Liver (tissue), 9 donors: ENCODE data around the gene MYL6. TPM values are rescaled to one million over a fixed set of nuclear protein-coding genes. Genes with fewer than 3 reads are reported as not detected.

ENCODE experiments used
- DNase-seq: peaks from one replicate; pipeline ENCODE4 v3.0.0-alpha.2; 2017; ENCODE audit warnings: low spot score
- H3K27ac ChIP-seq, 2 donors: one replicate each; pipeline ENCODE4 v1.7.0; 2013; ENCODE audit warnings: inconsistent platforms in 2 of 2, low read length in 2 of 2, control low read depth in 1 of 2, low read depth in 1 of 2, mild to moderate bottlenecking in 1 of 2
- H3K27me3 ChIP-seq, 4 donors: one replicate each; pipeline versions ENCODE4 v1.6.1 to v1.7.0; 2013; ENCODE audit warnings: low read length in 3 of 4, inconsistent platforms in 1 of 4, mild to moderate bottlenecking in 1 of 4, moderate library complexity in 1 of 4; ENCODE audit not compliant: control insufficient read depth in 4 of 4, insufficient read depth in 4 of 4
- H3K36me3 ChIP-seq, 4 donors: one replicate each; pipeline versions ENCODE4 v1.6.1 to v1.7.0; 2013; ENCODE audit warnings: low read length in 3 of 4, mild to moderate bottlenecking in 3 of 4, low read depth in 1 of 4, moderate library complexity in 1 of 4; ENCODE audit not compliant: control insufficient read depth in 4 of 4, insufficient read depth in 3 of 4
- H3K4me1 ChIP-seq, 4 donors: one replicate each; pipeline versions ENCODE4 v1.6.1 to v1.7.0; 2013; ENCODE audit warnings: low read length in 3 of 4, mild to moderate bottlenecking in 3 of 4, moderate library complexity in 1 of 4; ENCODE audit not compliant: control insufficient read depth in 4 of 4, insufficient read depth in 4 of 4
- H3K4me3 ChIP-seq, 3 donors: one replicate each; pipeline versions ENCODE4 v1.6.1 to v1.7.0; 2013; ENCODE audit warnings: low read length in 3 of 3, control low read depth in 1 of 3, low read depth in 1 of 3, mild to moderate bottlenecking in 1 of 3
- H3K9ac ChIP-seq, 2 donors: one replicate each; pipeline ENCODE4 v1.7.0; 2013; ENCODE audit warnings: low read length in 2 of 2, mild to moderate bottlenecking in 2 of 2, moderate library complexity in 2 of 2, control low read depth in 1 of 2, low read depth in 1 of 2
- H3K9me3 ChIP-seq, 4 donors: one replicate each; pipeline versions ENCODE4 v1.6.1 to v1.7.0; 2013; ENCODE audit warnings: low read length in 3 of 4; ENCODE audit not compliant: control insufficient read depth in 4 of 4
- CTCF ChIP-seq: fragments of 150-350 bp; IDR thresholded peaks from 2 replicates; pipeline ENCODE4 v1.5.1; 2017; ENCODE audit warnings: improper control_type of control experiment, low read depth, low read length; ENCODE audit not compliant: missing input control
- EGR1 ChIP-seq, 2 donors: IDR thresholded peaks; 2 replicates each; pipeline ENCODE4 v1.6.1; 2016 to 2018; ENCODE audit warnings: antibody characterized with exemption in 2 of 2, low read depth in 2 of 2
- FOXA1 ChIP-seq: IDR thresholded peaks from 2 replicates; pipeline ENCODE4 v1.6.1; 2016; ENCODE audit warnings: antibody characterized with exemption
- FOXA2 ChIP-seq: IDR thresholded peaks from 2 replicates; pipeline ENCODE4 v1.6.1; 2016; ENCODE audit warnings: antibody characterized with exemption
- GABPA ChIP-seq, 2 donors: IDR thresholded peaks in 1 of 2; conservative IDR thresholded peaks in 1 of 2; 2 replicates each; pipeline ENCODE4 v1.6.1; 2016; ENCODE audit warnings: antibody characterized with exemption in 2 of 2, mild to moderate bottlenecking in 1 of 2, moderate library complexity in 1 of 2
- HNF4A ChIP-seq, 2 donors: conservative IDR thresholded peaks; 2 replicates each; pipeline ENCODE4 v1.6.1; 2016; ENCODE audit warnings: antibody characterized with exemption in 2 of 2, mild to moderate bottlenecking in 2 of 2
- HNF4G ChIP-seq: IDR thresholded peaks from 2 replicates; pipeline ENCODE4 v1.6.1; 2016; ENCODE audit warnings: antibody characterized with exemption
- JUND ChIP-seq, 2 donors: IDR thresholded peaks; 2 replicates each; pipeline ENCODE4 v1.6.1; 2016; ENCODE audit warnings: antibody characterized with exemption in 2 of 2
- MAX ChIP-seq: IDR thresholded peaks from 2 replicates; pipeline ENCODE4 v1.6.1; 2016; ENCODE audit warnings: antibody characterized with exemption
- NR2F2 ChIP-seq: IDR thresholded peaks from 2 replicates; pipeline ENCODE4 v1.6.1; 2016; ENCODE audit warnings: antibody characterized with exemption
- RAD21 ChIP-seq, 2 donors: IDR thresholded peaks; 2 replicates each; pipeline ENCODE4 v1.6.1; 2016; ENCODE audit warnings: antibody characterized with exemption in 2 of 2, mild to moderate bottlenecking in 2 of 2
- REST ChIP-seq: IDR thresholded peaks from 2 replicates; pipeline ENCODE4 v1.6.1; 2016; ENCODE audit warnings: antibody characterized with exemption, mild to moderate bottlenecking
- RXRA ChIP-seq, 2 donors: IDR thresholded peaks; 2 replicates each; pipeline ENCODE4 v1.6.1; 2017 to 2018; ENCODE audit warnings: antibody characterized with exemption in 2 of 2, mild to moderate bottlenecking in 1 of 2
- SP1 ChIP-seq: IDR thresholded peaks from 2 replicates; pipeline ENCODE4 v1.6.1; 2018; ENCODE audit warnings: antibody characterized with exemption, mild to moderate bottlenecking
- TAF1 ChIP-seq: conservative IDR thresholded peaks from 2 replicates; pipeline ENCODE4 v1.6.1; 2016; ENCODE audit warnings: antibody characterized with exemption, mild to moderate bottlenecking
- YY1 ChIP-seq: IDR thresholded peaks from 2 replicates; pipeline ENCODE4 v1.6.1; 2016; ENCODE audit warnings: antibody characterized with exemption, mild to moderate bottlenecking
- ZBTB33 ChIP-seq: IDR thresholded peaks from 2 replicates; pipeline ENCODE4 v1.6.1; 2016; ENCODE audit warnings: antibody characterized with exemption
- WGBS: extraction: QIAGEN DNeasy Blood & Tissue Kit; methylation state at CpG from one replicate; pipeline ENCODE4 v1.1.7; 2013; 5-methylcytosine and 5-hydroxymethylcytosine counted together
- polyA plus RNA-seq, 2 donors: library from polyadenylated mRNA; stranded (reverse) in 1 of 2; unstranded in 1 of 2; fragments of 200-250 nt in 1 of 2; fragments of >200 nt in 1 of 2; fragmentation: Nextera tagmentation in 1 of 2; extraction: Ambion mirVana in 1 of 2; gene quantifications; one replicate each; pipeline versions ENCODE4 v1.2.1 to v1.2.3, GENCODE V29; 2013 to 2015
- total RNA-seq, 2 donors: library from RNA; depleted of rRNA; stranded (reverse); fragments of >200 nt; gene quantifications; one replicate each; pipeline ENCODE4 v1.2.3, GENCODE V29; 2014
- donor health status: healthy.
- donor health status: healthy.
- donor health status: healthy.
- donor health status: healthy.
- donor health status: healthy.

MYL6 gene
- total and polyA plus RNA-seq, 4 donors: 298 to 975 (median 624) TPM

GRCh38 chr12:56110571-56110970, 47.6 kb upstream of the MYL6 start (continued):
- no peak for TF ChIP-seq CTCF

GRCh38 chr12:56114084-56114483, 44.1 kb upstream of the MYL6 start:
- TF ChIP-seq RAD21 (IDR thresholded peaks at IDR 0.05) (no peak), FOXA1 (no peak), EGR1 (IDR thresholded peaks at IDR 0.05; ENCODE audit: low read depth in 2 of 2) (no peak), REST (no peak), NR2F2 (no peak), CTCF (no peak), ZBTB33 (no peak), HNF4A (conservative IDR thresholded peaks at IDR 0.05) (no peak), YY1 (no peak), FOXA2 (no peak), TAF1 (no peak), GABPA (IDR thresholded peaks at IDR 0.05 in 1 of 2, conservative IDR thresholded peaks at IDR 0.05 in 1 of 2) (no peak), HNF4G (no peak), MAX (no peak), SP1 (no peak), JUND (IDR thresholded peaks at IDR 0.05) (no peak), RXRA (IDR thresholded peaks at IDR 0.05) (no peak)
- H3K9me3 ChIP-seq: no peaks in the 10 kb centered on the region
- WGBS: 100% methylated on average over 1 of the region's 1 CpG
- no peak overlapping the region for H3K27ac ChIP-seq
- H3K36me3 ChIP-seq: peaks cover 11 to 40% (median 31%) of the 10 kb centered on the region in 4 donors
- H3K9ac ChIP-seq: no peak overlapping the region
- DNase-seq: no peak
- no peak overlapping the region for H3K4me3 ChIP-seq
- H3K4me1 ChIP-seq: peaks cover 5 to 16% (median 7%) of the 10 kb centered on the region in 4 donors
- H3K27me3 ChIP-seq: no peaks in the 10 kb centered on the region
